Mesenchymal stem cell (in vitro differentiated cells and primary cell): Measurements from ENCODE around the gene C1orf174.

Experiments
- DNase-seq: peaks from one replicate; pipeline ENCODE4 v3.0.0-alpha.2; 2013
- H2AFZ ChIP-seq: one replicate; pipeline ENCODE4 v1.6.1; 2013; ENCODE audit warnings: low read depth, mild to moderate bottlenecking, control low read depth, inconsistent platforms, low read length, moderate library complexity
- H2AK5ac ChIP-seq: 2 replicates; pipeline ENCODE4 v1.6.1; 2013; ENCODE audit warnings: low read length, moderate library complexity, mild to moderate bottlenecking, inconsistent platforms; ENCODE audit not compliant: severe bottlenecking
- H2BK120ac ChIP-seq: one replicate; pipeline ENCODE4 v1.6.1; 2013; ENCODE audit warnings: low read depth, mild to moderate bottlenecking, inconsistent platforms, low read length, moderate library complexity
- H2BK12ac ChIP-seq, 2 experiments: one replicate each; pipeline ENCODE4 v1.6.1; 2013; ENCODE audit warnings: inconsistent platforms in 2 of 2, low read length in 2 of 2, mild to moderate bottlenecking in 2 of 2, moderate library complexity in 2 of 2, control low read depth in 1 of 2
- H2BK15ac ChIP-seq: one replicate; pipeline ENCODE4 v1.6.1; 2013; ENCODE audit warnings: mild to moderate bottlenecking, low read depth, inconsistent platforms; ENCODE audit not compliant: poor library complexity, severe bottlenecking
- H2BK5ac ChIP-seq: 2 replicates; pipeline ENCODE4 v1.6.1; 2013; ENCODE audit warnings: low read depth, mild to moderate bottlenecking, low read length, control low read depth, inconsistent platforms; ENCODE audit not compliant: poor library complexity, severe bottlenecking
- H3K14ac ChIP-seq, 2 experiments: one replicate each; pipeline ENCODE4 v1.6.1; 2013; ENCODE audit warnings: inconsistent platforms in 2 of 2, low read length in 2 of 2, control low read depth in 1 of 2, mild to moderate bottlenecking in 1 of 2, moderate library complexity in 1 of 2
- H3K18ac ChIP-seq, 2 experiments: one replicate each; pipeline ENCODE4 v1.6.1; 2013; ENCODE audit warnings: inconsistent platforms in 2 of 2, low read length in 2 of 2, control low read depth in 1 of 2, low read depth in 1 of 2, mild to moderate bottlenecking in 1 of 2
- H3K23ac ChIP-seq, 2 experiments: one replicate each; pipeline ENCODE4 v1.6.1; 2013; ENCODE audit warnings: inconsistent platforms in 2 of 2, low read length in 2 of 2, mild to moderate bottlenecking in 2 of 2, moderate library complexity in 2 of 2, control low read depth in 1 of 2
- H3K27ac ChIP-seq: 2 replicates; pipeline ENCODE4 v1.5.1; 2013; ENCODE audit warnings: mild to moderate bottlenecking, moderate library complexity, low read length, control low read depth, inconsistent platforms; ENCODE audit not compliant: poor library complexity, severe bottlenecking
- H3K27me3 ChIP-seq, 2 experiments: 2 replicates each; pipeline versions ENCODE4 v1.6.1 to v1.7.0; 2013; ENCODE audit warnings: low read length in 2 of 2, mild to moderate bottlenecking in 2 of 2, moderate library complexity in 2 of 2, control low read depth in 1 of 2, inconsistent platforms in 1 of 2; ENCODE audit not compliant: control insufficient read depth in 1 of 2, insufficient read depth in 1 of 2
- H3K36me3 ChIP-seq, 2 experiments: 2 replicates each; pipeline versions ENCODE4 v1.6.1 to v1.7.0; 2013; ENCODE audit warnings: low read length in 2 of 2, control low read depth in 1 of 2, inconsistent platforms in 1 of 2, low read depth in 1 of 2, mild to moderate bottlenecking in 1 of 2; ENCODE audit not compliant: insufficient read depth in 2 of 2, control insufficient read depth in 1 of 2
- H3K4ac ChIP-seq, 2 experiments: one replicate each; pipeline ENCODE4 v1.6.1; 2013; ENCODE audit warnings: inconsistent platforms in 2 of 2, low read length in 2 of 2, mild to moderate bottlenecking in 2 of 2, moderate library complexity in 2 of 2, control low read depth in 1 of 2, low read depth in 1 of 2
- H3K4me1 ChIP-seq: 2 replicates; pipeline ENCODE4 v1.6.1; 2013; ENCODE audit warnings: low read depth, low read length, control low read depth; ENCODE audit not compliant: control insufficient read depth, insufficient read depth
- H3K4me2 ChIP-seq: 2 replicates; pipeline ENCODE4 v1.6.1; 2013; ENCODE audit warnings: low read length, mild to moderate bottlenecking, inconsistent platforms; ENCODE audit not compliant: poor library complexity, severe bottlenecking
- H3K4me3 ChIP-seq, 2 experiments: 2 replicates each; pipeline versions ENCODE4 v1.5.1 to v1.7.0; 2013; ENCODE audit warnings: low read length in 2 of 2, mild to moderate bottlenecking in 2 of 2, control low read depth in 1 of 2, low read depth in 1 of 2; ENCODE audit not compliant: insufficient read depth in 1 of 2
- H3K79me1 ChIP-seq: replicated peaks from 2 replicates; pipeline ENCODE4 v1.6.1; 2013; ENCODE audit warnings: mild to moderate bottlenecking, control low read depth, low read length, inconsistent platforms; ENCODE audit not compliant: poor library complexity, severe bottlenecking
- H3K9ac ChIP-seq: 2 replicates; pipeline ENCODE4 v1.7.0; 2013; ENCODE audit warnings: mild to moderate bottlenecking, low read length, moderate library complexity
- H3K9me3 ChIP-seq: 2 replicates; pipeline ENCODE4 v1.7.0; 2013; ENCODE audit warnings: mild to moderate bottlenecking, low read length; ENCODE audit not compliant: control insufficient read depth
- H4K8ac ChIP-seq: one replicate; pipeline ENCODE4 v1.6.1; 2013; ENCODE audit warnings: inconsistent platforms, mild to moderate bottlenecking, low read length, moderate library complexity
- H4K91ac ChIP-seq: one replicate; pipeline ENCODE4 v1.6.1; 2013; ENCODE audit warnings: mild to moderate bottlenecking, low read length, inconsistent platforms
- WGBS: methylation state at CpG from one replicate; pipeline ENCODE4 v1.1.7; 2013; ENCODE audit warnings: mixed read lengths; 5-methylcytosine and 5-hydroxymethylcytosine counted together

C1orf174 gene

GRCh38 chr1:3903141-3904005 is 3.3 kb upstream of the C1orf174 start:
- no peak overlapping the region for H2BK12ac ChIP-seq
- no peak overlapping the region for H2BK120ac ChIP-seq
- no peak overlapping the region for H3K14ac ChIP-seq
- peak; percentile 8 for DNase-seq
- H4K8ac ChIP-seq: no peak overlapping the region
- no peak overlapping the region for H2BK15ac ChIP-seq
- H3K36me3 ChIP-seq: no peaks in the 10 kb centered on the region
- H4K91ac ChIP-seq: no peak overlapping the region
- peaks cover 0 to 3% of the 10 kb centered on the region in 2 experiments for H3K27me3 ChIP-seq
- H3K9ac ChIP-seq: no peak overlapping the region
- no peak overlapping the region for H3K4ac ChIP-seq
- H3K4me2 ChIP-seq: no peak overlapping the region
- no peak overlapping the region for H2BK5ac ChIP-seq
- H2AK5ac ChIP-seq: no peak overlapping the region
- peaks cover 2% of the 10 kb centered on the region for H3K79me1 ChIP-seq
- H3K4me3 ChIP-seq: no peak overlapping the region
- H2AFZ ChIP-seq: no peak overlapping the region
- H3K18ac ChIP-seq: no peak overlapping the region
- 83% methylated on average over 16 of the region's 16 CpGs for WGBS
- no peak overlapping the region for H3K27ac ChIP-seq
- no peaks in the 10 kb centered on the region for H3K9me3 ChIP-seq
- H3K23ac ChIP-seq: no peak overlapping the region
- H3K4me1 ChIP-seq: peaks cover 10% of the 10 kb centered on the region

GRCh38 chr1:3902571-3903091 is 2.6 kb upstream of the C1orf174 start:
- Histone ChIP-seq H3K36me3 (peaks cover 0 to 3% of the 10 kb centered on the region in 2 experiments), H3K27me3 (peaks cover 0 to under 1% of the 10 kb centered on the region in 2 experiments), H4K8ac (no peak overlapping the region), H3K9ac (no peak overlapping the region), H3K23ac (no peak overlapping the region), H3K79me1 (peaks cover 2% of the 10 kb centered on the region), H2BK5ac (no peak overlapping the region), H2BK12ac (no peak overlapping the region), H2BK120ac (no peak overlapping the region), H4K91ac (no peak overlapping the region), H2AFZ (no peak overlapping the region), H3K18ac (no peak overlapping the region), H3K4me2 (no peak overlapping the region), H3K27ac (no peak overlapping the region), H3K4ac (no peak overlapping the region), H2BK15ac (no peak overlapping the region), H3K9me3 (no peaks in the 10 kb centered on the region), H3K4me3 (no peak overlapping the region), H3K14ac (no peak overlapping the region), H2AK5ac (no peak overlapping the region), H3K4me1 (peaks cover 10% of the 10 kb centered on the region)
- no peak for DNase-seq
- 93% methylated on average over 10 of the region's 10 CpGs for WGBS

GRCh38 chr1:3902111-3902511 is 2.0 kb upstream of the C1orf174 start:
- H2AFZ ChIP-seq: no peak overlapping the region
- H2BK120ac ChIP-seq: no peak overlapping the region
- no peaks in the 10 kb centered on the region for H3K9me3 ChIP-seq
- H3K4ac ChIP-seq: no peak overlapping the region
- H2BK15ac ChIP-seq: no peak overlapping the region
- H4K91ac ChIP-seq: no peak overlapping the region
- no peak overlapping the region for H3K14ac ChIP-seq
- no peak overlapping the region for H3K18ac ChIP-seq
- no peak overlapping the region for H3K27ac ChIP-seq
- 95% methylated on average over 14 of the region's 15 CpGs for WGBS
- no peaks in the 10 kb centered on the region for H3K27me3 ChIP-seq
- peaks cover 10% of the 10 kb centered on the region for H3K4me1 ChIP-seq
- no peak overlapping the region for H3K9ac ChIP-seq
- H2BK5ac ChIP-seq: no peak overlapping the region
- peaks cover 0 to 3% of the 10 kb centered on the region in 2 experiments for H3K36me3 ChIP-seq
- no peak overlapping the region for H3K4me2 ChIP-seq
- H4K8ac ChIP-seq: no peak overlapping the region
- no peak for DNase-seq
- no peak overlapping the region for H2BK12ac ChIP-seq
- H3K79me1 ChIP-seq: peaks cover 2% of the 10 kb centered on the region
- H2AK5ac ChIP-seq: no peak overlapping the region
- H3K23ac ChIP-seq: no peak overlapping the region
- H3K4me3 ChIP-seq: no peak overlapping the region

- peak; percentile 95 for DNase-seq
- Histone ChIP-seq H4K91ac (peak overlapping the region; percentile 79), H3K9ac (peak overlapping the region; percentile 93), H2AK5ac (no peak overlapping the region), H2BK5ac (peak overlapping the region; percentile 22), H3K4ac (peak overlapping the region; percentile 79 to 99), H3K4me2 (peak overlapping the region; percentile 78), H3K23ac (peak overlapping the region in 1 of 2 experiments; percentile 34), H3K79me1 (peaks cover 6% of the 10 kb centered on the region), H3K18ac (peak overlapping the region; percentile 82 to 100), H3K27ac (peak overlapping the region; percentile 96), H4K8ac (peak overlapping the region; percentile 91), H3K14ac (peak overlapping the region; percentile 36 to 100), H3K27me3 (no peaks in the 10 kb centered on the region), H3K4me3 (peak overlapping the region; percentile 91 to 93), H3K36me3 (peaks cover 0 to 3% of the 10 kb centered on the region in 2 experiments), H2BK120ac (peak overlapping the region; percentile 54), H2AFZ (peak overlapping the region; percentile 100), H3K4me1 (peaks cover 14% of the 10 kb centered on the region), H2BK15ac (peak overlapping the region; percentile 87), H3K9me3 (no peaks in the 10 kb centered on the region), H2BK12ac (peak overlapping the region in 1 of 2 experiments; percentile 88)
- WGBS: under 1% methylated on average over 51 of the region's 51 CpGs
These were observed 977 bp upstream of the C1orf174 start for GRCh38 chr1:3900969-3901529.
